Ishikawa (cell line): ENCODE results near the gene FBXW12.

ENCODE experiments used
- CEBPB ChIP-seq: IDR thresholded peaks from 2 replicates; pipeline ENCODE4 v1.6.1; 2012
- CREB1 ChIP-seq: IDR thresholded peaks from 2 replicates; pipeline ENCODE4 v1.6.1; 2012; ENCODE audit warnings: low read depth
- EGR1 ChIP-seq: IDR thresholded peaks from 2 replicates; pipeline ENCODE4 v1.6.1; 2012
- EP300 ChIP-seq: IDR thresholded peaks from 2 replicates; pipeline ENCODE4 v1.6.1; 2012; ENCODE audit warnings: borderline replicate concordance
- FOXM1 ChIP-seq: IDR thresholded peaks from 2 replicates; pipeline ENCODE4 v1.6.1; 2012; ENCODE audit warnings: low read depth, borderline replicate concordance
- NFIC ChIP-seq: IDR thresholded peaks from 2 replicates; pipeline ENCODE4 v1.6.1; 2012
- RAD21 ChIP-seq: IDR thresholded peaks from 2 replicates; pipeline ENCODE4 v1.6.1; 2012; ENCODE audit warnings: low read depth
- REST ChIP-seq: IDR thresholded peaks from 2 replicates; pipeline ENCODE4 v1.6.1; 2012; ENCODE audit warnings: low read depth, mild to moderate bottlenecking
- TAF1 ChIP-seq: IDR thresholded peaks from 2 replicates; pipeline ENCODE4 v1.6.1; 2012; ENCODE audit warnings: low read depth, mild to moderate bottlenecking
- TCF12 ChIP-seq: IDR thresholded peaks from 2 replicates; pipeline ENCODE4 v1.6.1; 2012; ENCODE audit warnings: low read depth
- TEAD4 ChIP-seq: IDR thresholded peaks from 2 replicates; pipeline ENCODE4 v1.6.1; 2012
- YY1 ChIP-seq: IDR thresholded peaks from 2 replicates; pipeline ENCODE4 v1.6.1; 2012; ENCODE audit warnings: low read depth
- ZBTB7A ChIP-seq: IDR thresholded peaks from 2 replicates; pipeline ENCODE4 v1.6.1; 2012; ENCODE audit warnings: low read depth
- TF ChIP-seq, protein P1 (sequence below): IDR thresholded peaks from 2 replicates; pipeline ENCODE4 v1.6.1; 2012
- TF ChIP-seq, protein P2 (sequence below): IDR thresholded peaks from 2 replicates; pipeline ENCODE4 v1.6.1; 2012

Gene FBXW12

GRCh38 chr3:48395714-48396113 is 23.7 kb downstream of the FBXW12 start:
- TF ChIP-seq EGR1 (no peak), TCF12 (no peak), RAD21 (no peak), EP300 (no peak), NFIC (no peak), FOXM1 (no peak), TEAD4 (no peak), REST (no peak), TAF1 (no peak), CEBPB (no peak), YY1 (no peak), CREB1 (no peak), ZBTB7A (no peak)
- TF ChIP-seq, protein P1, sequence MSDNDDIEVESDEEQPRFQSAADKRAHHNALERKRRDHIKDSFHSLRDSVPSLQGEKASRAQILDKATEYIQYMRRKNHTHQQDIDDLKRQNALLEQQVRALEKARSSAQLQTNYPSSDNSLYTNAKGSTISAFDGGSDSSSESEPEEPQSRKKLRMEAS = no peak
- TF ChIP-seq, protein P2, sequence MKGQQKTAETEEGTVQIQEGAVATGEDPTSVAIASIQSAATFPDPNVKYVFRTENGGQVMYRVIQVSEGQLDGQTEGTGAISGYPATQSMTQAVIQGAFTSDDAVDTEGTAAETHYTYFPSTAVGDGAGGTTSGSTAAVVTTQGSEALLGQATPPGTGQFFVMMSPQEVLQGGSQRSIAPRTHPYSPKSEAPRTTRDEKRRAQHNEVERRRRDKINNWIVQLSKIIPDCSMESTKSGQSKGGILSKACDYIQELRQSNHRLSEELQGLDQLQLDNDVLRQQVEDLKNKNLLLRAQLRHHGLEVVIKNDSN = no peak

DNA sequence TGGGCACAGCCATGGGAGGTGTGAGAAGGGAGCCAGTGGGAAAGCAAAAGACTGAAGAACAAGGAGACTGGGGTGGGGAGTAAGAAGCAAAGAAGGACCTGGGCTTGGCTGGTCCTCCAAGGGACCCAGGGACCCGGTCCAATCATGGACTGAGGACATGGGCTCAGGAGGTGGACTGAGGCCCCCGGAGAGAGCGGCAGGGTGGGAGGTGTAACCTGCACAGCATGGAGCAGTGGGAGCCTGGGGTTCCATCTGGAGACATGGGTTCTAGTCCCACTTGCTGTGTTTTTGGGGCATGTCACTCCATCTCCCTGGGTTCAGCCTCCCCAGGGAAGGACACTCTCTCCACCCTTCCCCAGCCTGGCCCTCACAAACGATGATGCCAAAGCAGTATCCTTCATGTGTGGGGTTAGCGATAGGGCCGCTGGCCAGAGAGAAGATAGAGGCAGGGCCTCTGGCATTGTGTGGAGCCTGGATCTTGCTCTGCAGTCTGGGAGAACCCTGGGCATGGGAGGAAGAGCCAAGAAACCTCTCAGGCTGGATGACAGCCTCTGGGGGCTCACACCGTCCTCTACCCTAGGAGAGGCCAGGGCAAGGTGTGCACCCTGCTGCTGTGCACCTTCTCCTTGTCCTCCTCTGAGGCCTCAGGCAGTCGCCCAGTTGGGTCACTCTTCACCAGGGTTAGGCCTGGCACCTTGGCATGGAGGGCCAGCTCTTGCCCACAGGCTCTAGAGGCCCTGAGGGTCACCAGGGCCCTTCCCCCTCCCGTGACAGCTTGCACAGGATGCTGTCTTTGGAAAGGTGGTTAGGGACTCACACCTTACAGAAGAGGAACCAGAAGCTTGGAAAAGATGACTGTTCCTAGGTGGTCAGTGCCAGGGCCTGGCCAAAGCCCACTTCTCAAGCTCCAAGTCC is 26.0 kb downstream of the FBXW12 start:
- TF ChIP-seq CREB1 (no peak), EP300 (no peak), EGR1 (no peak), TCF12 (no peak), NFIC (no peak), CEBPB (no peak)
- TF ChIP-seq, protein P1 = no peak

GRCh38 chr3:48398701-48399386 is 26.8 kb downstream of the FBXW12 start:
- no peak for TF ChIP-seq ZBTB7A
- no peak for TF ChIP-seq CREB1
- no peak for TF ChIP-seq TCF12
- TF ChIP-seq CEBPB = no peak
- TF ChIP-seq RAD21 = no peak

- TF ChIP-seq FOXM1 = no peak
- no peak for TF ChIP-seq EGR1
- no peak for TF ChIP-seq CEBPB
- no peak for TF ChIP-seq CREB1
- TF ChIP-seq, protein P2 = no peak
- no peak for TF ChIP-seq TEAD4
- TF ChIP-seq EP300 = no peak
- TF ChIP-seq REST = no peak
- TF ChIP-seq, protein P1 = no peak
- no peak for TF ChIP-seq ZBTB7A
- no peak for TF ChIP-seq TCF12
- TF ChIP-seq TAF1 = no peak
- no peak for TF ChIP-seq NFIC
- no peak for TF ChIP-seq RAD21
- TF ChIP-seq YY1 = no peak
These were observed 27.6 kb downstream of the FBXW12 start for GRCh38 chr3:48399387-48400172.
